Pancreas (tissue), 10 donors: ENCODE measurements around the gene ANKS4B. TPM values are rescaled to one million over a fixed set of nuclear protein-coding genes. Genes with fewer than 3 reads are reported as not detected.

ENCODE experiments used
- ATAC-seq, 4 donors: fragments of 200-7000 bp; cut with Tn5 transposase; one replicate each; pipeline versions ENCODE4 v1.8.0 to v1.9.1; 2020; ENCODE audit warnings: mild to moderate bottlenecking in 4 of 4, moderate library complexity in 4 of 4
- DNase-seq, 6 donors: peaks; one replicate each; pipeline ENCODE4 v3.0.0-alpha.2; 2020
- FAIRE-seq: peaks from 2 replicates; lab custom pipeline; 2012; peaks lifted over from hg19 to GRCh38; lab: Jason Lieb, UNC
- H3K27ac ChIP-seq, 4 donors: fragments of 200-600 bp; sonication (generic); 1 replicate in 3 of 4; 2 replicates in 1 of 4; pipeline versions ENCODE4 v1.5.0 to v1.8.0; 2020
- H3K27me3 ChIP-seq, 4 donors: fragments of 200-600 bp; one replicate each; pipeline ENCODE4 v1.8.0; 2021
- H3K36me3 ChIP-seq, 3 donors: fragments of 200-600 bp; sonication (generic) in 1 of 3; one replicate each; pipeline versions ENCODE4 v1.5.0 to v1.8.0; 2020 to 2021
- H3K4me1 ChIP-seq, 3 donors: fragments of 200-600 bp; one replicate each; pipeline ENCODE4 v1.8.0; 2021
- H3K4me3 ChIP-seq, 4 donors: fragments of 200-600 bp; sonication (generic) in 2 of 4; one replicate each; pipeline versions ENCODE4 v1.5.0 to v1.8.0; 2020 to 2021
- H3K9me3 ChIP-seq, 4 donors: fragments of 200-600 bp; one replicate each; pipeline ENCODE4 v1.8.0; 2021
- WGBS, 2 donors: extraction: QIAGEN DNeasy Blood & Tissue Kit; methylation state at CpG; one replicate each; pipeline ENCODE4 v1.1.7; 2013; 5-methylcytosine and 5-hydroxymethylcytosine counted together
- intact Hi-C, 3 donors: fragments of 100-400 bp; cut with DNase I; formaldehyde crosslinking; loops; one replicate each; pipeline versions ENCODE4 v1.11.1 to v1.14.2; 2022
- polyA plus RNA-seq, 2 donors: library from polyadenylated mRNA; stranded (reverse); fragments of 200-250 nt; gene quantifications; one replicate each; pipeline ENCODE4 v1.2.3, GENCODE V29; 2013
- total RNA-seq, 6 donors: library from RNA; stranded (reverse); fragmentation: NEBNext Ultra II Directional in 4 of 6; extraction: Animal tissue kit (Norgen Biotek cat#: 25700) in 4 of 6; gene quantifications; one replicate each; pipeline versions ENCODE4 v1.2.1 to v1.2.4, GENCODE V29; 2021 to 2023
- TF ChIP-seq, protein P1 (sequence below), 4 donors: fragments of 200-600 bp; sonication (generic) in 3 of 4; IDR thresholded peaks; one replicate each; pipeline versions ENCODE4 v1.5.0 to v1.8.0; 2021; ENCODE audit warnings: antibody characterized with exemption in 4 of 4
- donor health status: healthy with polysubstance abuse.
- donor health status: DM: no; HTN: no; CAD: no; lungs with moderate emphysema.
- donor health status: DM: no; HTN: no; CAD: no.
- donor health status: control.
- donor health status: control.
- donor health status: Bipolar disorder and iron deficiency.
- donor health status: DM: yes; HTN: yes; CAD: no.
- donor health status: DM: no; HTN: no; CAD: no.
- donor health status: DM: no; HTN: no; CAD: no.
- donor health status: DM: yes; HTN: yes; CAD: no.

The ANKS4B gene
- total and polyA plus RNA-seq, 8 donors = 0.15 to 0.72 (median 0.35) TPM

- WGBS, 2 donors = 72 to 81% methylated on average over 9 of the region's 9 CpGs
- no peak for ATAC-seq
- intact Hi-C loops = no loop called here
Observed at GRCh38 chr16:21276090-21276489, 42.6 kb downstream of the ANKS4B start.

DNA sequence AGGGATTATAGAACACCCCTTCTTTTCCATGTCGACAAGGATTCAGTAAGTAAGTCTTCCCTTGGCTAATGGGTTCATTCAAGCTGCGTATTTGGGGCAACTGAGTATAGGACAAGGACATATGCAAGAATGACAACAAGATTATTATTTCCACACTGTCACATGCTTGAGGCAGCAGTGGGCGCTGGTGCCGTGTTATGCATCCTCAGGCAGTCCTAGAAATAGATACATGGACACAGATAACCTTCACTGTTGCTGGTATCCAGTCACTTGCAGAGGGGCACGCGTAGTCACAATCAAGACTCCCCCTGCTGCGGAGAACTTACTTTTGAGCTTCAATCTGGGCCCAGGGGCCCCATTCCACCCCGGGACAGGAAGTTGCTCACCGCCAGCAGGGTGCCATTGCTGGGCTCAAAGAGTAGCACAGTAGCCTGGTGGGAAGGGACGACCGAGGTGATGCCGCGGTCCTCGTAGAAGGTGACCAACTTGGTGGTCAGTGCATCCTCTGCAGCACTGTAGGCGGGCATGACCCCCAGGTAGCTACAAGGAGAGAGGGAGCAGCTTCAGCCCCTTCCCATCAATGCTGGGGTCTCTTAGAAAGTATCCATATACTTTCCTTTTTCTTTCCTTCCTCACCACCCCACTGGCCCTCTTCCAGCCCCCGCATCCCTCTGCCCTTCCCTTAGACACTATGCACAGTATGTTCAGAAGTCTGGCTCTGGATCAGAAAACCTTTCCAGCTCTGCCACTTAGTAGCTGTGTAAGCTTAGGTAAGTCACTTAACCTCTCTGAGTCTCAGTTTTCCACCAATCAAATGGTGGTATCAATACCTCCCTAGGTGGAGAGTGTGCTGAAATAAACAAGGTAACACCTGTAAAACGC is 43.8 kb downstream of the ANKS4B start:
- Histone ChIP-seq H3K9me3 (no peaks in the 10 kb centered on the region), H3K27ac (no peak overlapping the region), H3K4me1 (peaks cover 0 to 3% (median 0%) of the 10 kb centered on the region in 3 donors), H3K4me3 (peak overlapping the region in 1 of 4 donors; percentile 50), H3K36me3 (no peaks in the 10 kb centered on the region), H3K27me3 (peaks cover 0 to 12% (median 0%) of the 10 kb centered on the region in 4 donors)
- TF ChIP-seq, protein P1, sequence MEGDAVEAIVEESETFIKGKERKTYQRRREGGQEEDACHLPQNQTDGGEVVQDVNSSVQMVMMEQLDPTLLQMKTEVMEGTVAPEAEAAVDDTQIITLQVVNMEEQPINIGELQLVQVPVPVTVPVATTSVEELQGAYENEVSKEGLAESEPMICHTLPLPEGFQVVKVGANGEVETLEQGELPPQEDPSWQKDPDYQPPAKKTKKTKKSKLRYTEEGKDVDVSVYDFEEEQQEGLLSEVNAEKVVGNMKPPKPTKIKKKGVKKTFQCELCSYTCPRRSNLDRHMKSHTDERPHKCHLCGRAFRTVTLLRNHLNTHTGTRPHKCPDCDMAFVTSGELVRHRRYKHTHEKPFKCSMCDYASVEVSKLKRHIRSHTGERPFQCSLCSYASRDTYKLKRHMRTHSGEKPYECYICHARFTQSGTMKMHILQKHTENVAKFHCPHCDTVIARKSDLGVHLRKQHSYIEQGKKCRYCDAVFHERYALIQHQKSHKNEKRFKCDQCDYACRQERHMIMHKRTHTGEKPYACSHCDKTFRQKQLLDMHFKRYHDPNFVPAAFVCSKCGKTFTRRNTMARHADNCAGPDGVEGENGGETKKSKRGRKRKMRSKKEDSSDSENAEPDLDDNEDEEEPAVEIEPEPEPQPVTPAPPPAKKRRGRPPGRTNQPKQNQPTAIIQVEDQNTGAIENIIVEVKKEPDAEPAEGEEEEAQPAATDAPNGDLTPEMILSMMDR (IDR thresholded peaks at IDR 0.05) = no peak
- ATAC-seq (peak in 1 of 4 donors; percentile 25), DNase-seq (no peak), FAIRE-seq (no peak)
- intact Hi-C loops = no loop called here
- 65 to 68% methylated on average over 16 to 17 of the region's 17 CpGs for WGBS, 2 donors

More at GRCh38 chr16:21276090-21276489, 42.6 kb downstream of the ANKS4B start:
- FAIRE-seq = no peak
- H3K4me3 ChIP-seq = no peak overlapping the region
- no peak for DNase-seq
- H3K27ac ChIP-seq = no peak overlapping the region
- H3K4me1 ChIP-seq = peaks cover 0 to 3% (median 0%) of the 10 kb centered on the region in 3 donors
- H3K9me3 ChIP-seq = no peaks in the 10 kb centered on the region
- H3K27me3 ChIP-seq = peaks cover 0 to 12% (median 0%) of the 10 kb centered on the region in 4 donors
- TF ChIP-seq, protein P1 (IDR thresholded peaks at IDR 0.05) = no peak
- H3K36me3 ChIP-seq = no peaks in the 10 kb centered on the region

- H3K4me3 ChIP-seq = peak within 1 kb of the TSS in 3 of 4 donors; percentile 7 to 50 (median 32)
- ATAC-seq = peak; percentile 94 to 100 (median 99)
- peak; percentile 47 to 90 (median 65) for DNase-seq
- TF ChIP-seq, protein P1 (IDR thresholded peaks at IDR 0.05) = peak; percentile 65 to 87 (median 80)
- FAIRE-seq = no peak
- H3K27ac ChIP-seq = no peak within 1 kb of the TSS
- intact Hi-C loops = no loop called here
- no peaks in the 10 kb centered on the region for H3K36me3 ChIP-seq
- peaks cover 0 to 12% (median 0%) of the 10 kb centered on the region in 4 donors for H3K27me3 ChIP-seq
- 1% methylated on average over 46 of the region's 46 CpGs for WGBS, 2 donors
- H3K4me1 ChIP-seq = peaks cover 0 to 3% (median 0%) of the 10 kb centered on the region in 3 donors
- H3K9me3 ChIP-seq = no peaks in the 10 kb centered on the region
Observed at GRCh38 chr16:21277927-21278706, 44.6 kb downstream of the ANKS4B start, which contains the start of gene CRYM. CRYM (minus strand) TSS chr16:21278290; CDS start chr16:21278251, 39 bp downstream.

GRCh38 chr16:21279501-21279900 is 46.0 kb downstream of the ANKS4B start:
- ATAC-seq = no peak
- TF ChIP-seq, protein P1 (IDR thresholded peaks at IDR 0.05) = no peak
- Histone ChIP-seq H3K27me3 (peaks cover 0 to 20% (median 1%) of the 10 kb centered on the region in 4 donors), H3K36me3 (no peaks in the 10 kb centered on the region), H3K4me3 (no peak overlapping the region), H3K9me3 (no peaks in the 10 kb centered on the region), H3K27ac (no peak overlapping the region), H3K4me1 (peaks cover 0 to 3% (median 0%) of the 10 kb centered on the region in 3 donors)
- no peak for FAIRE-seq
- 61 to 68% methylated on average over 2 of the region's 2 CpGs for WGBS, 2 donors
- intact Hi-C loops = no loop called here
- DNase-seq = no peak
